GM12873 (cell line): Measurements from ENCODE around the gene FAAP100.

Experiments
- TF ChIP-seq, protein P1 (sequence below): IDR thresholded peaks from 2 replicates; pipeline ENCODE4 v1.5.1; 2012; ENCODE audit warnings: low read depth, mild to moderate bottlenecking, moderate library complexity, low read length, control low read depth; ENCODE audit not compliant: insufficient read depth; ENCODE audit errors: missing control alignments

Gene FAAP100

DNA sequence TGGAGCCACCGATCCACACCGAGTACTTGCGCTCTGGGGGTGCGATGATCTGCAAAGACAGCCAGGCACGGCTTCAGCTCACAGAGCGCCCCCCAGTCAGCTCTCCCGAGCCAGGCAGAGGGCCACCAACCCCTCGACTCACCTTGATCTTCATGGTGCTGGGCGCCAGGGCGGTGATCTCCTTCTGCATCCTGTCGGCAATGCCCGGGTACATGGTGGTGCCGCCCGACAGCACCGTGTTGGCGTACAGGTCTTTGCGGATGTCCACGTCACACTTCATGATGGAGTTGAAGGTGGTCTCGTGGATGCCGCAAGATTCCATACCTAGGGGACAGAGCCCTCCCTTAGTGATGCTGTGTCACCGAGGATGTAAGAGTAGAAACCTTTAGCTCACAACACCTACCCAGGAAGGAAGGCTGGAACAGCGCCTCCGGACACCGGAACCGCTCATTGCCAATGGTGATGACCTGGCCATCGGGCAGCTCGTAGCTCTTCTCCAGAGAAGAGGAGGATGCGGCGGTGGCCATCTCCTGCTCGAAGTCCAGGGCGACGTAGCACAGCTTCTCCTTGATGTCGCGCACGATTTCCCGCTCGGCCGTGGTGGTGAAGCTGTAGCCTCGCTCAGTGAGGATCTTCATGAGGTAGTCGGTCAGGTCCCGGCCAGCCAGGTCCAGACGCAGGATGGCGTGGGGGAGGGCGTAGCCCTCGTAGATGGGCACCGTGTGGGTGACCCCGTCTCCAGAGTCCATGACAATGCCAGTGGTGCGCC, 41.2 kb downstream of the FAAP100 start:
- TF ChIP-seq, protein P1, sequence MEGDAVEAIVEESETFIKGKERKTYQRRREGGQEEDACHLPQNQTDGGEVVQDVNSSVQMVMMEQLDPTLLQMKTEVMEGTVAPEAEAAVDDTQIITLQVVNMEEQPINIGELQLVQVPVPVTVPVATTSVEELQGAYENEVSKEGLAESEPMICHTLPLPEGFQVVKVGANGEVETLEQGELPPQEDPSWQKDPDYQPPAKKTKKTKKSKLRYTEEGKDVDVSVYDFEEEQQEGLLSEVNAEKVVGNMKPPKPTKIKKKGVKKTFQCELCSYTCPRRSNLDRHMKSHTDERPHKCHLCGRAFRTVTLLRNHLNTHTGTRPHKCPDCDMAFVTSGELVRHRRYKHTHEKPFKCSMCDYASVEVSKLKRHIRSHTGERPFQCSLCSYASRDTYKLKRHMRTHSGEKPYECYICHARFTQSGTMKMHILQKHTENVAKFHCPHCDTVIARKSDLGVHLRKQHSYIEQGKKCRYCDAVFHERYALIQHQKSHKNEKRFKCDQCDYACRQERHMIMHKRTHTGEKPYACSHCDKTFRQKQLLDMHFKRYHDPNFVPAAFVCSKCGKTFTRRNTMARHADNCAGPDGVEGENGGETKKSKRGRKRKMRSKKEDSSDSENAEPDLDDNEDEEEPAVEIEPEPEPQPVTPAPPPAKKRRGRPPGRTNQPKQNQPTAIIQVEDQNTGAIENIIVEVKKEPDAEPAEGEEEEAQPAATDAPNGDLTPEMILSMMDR: no peak

DNA sequence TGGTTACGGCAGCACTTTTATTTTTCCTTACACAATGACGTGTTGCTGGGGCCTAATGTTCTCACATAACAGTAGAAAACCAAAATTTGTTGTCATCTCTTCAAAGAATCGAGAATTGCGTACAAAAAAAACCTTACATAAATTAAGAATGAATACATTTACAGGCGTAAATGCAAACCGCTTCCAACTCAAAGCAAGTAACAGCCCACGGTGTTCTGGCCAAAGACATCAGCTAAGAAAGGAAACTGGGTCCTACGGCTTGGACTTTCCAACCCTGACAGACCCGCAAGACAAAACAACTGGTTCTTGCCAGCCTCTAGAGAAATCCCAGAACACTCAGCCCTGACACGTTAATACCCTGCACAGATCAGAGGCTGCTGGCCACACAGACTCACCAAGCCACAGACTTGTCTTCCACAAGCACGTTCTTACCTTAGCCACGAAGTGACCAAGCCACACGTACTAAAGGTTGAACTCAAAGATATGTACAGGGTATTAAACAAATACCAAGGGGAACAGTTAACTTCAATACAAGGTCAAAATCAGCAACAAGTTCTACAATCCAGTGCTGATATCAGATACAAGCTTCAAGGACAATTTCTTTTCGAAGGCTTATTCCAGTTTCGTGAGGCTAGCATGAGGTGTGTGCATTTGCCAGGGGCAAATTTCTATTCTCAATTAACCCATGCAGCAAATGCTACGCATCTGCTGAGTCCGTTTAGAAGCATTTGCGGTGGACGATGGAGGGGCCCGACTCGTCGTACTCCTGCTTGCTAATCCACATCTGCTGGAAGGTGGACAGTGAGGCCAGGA, 42.0 kb downstream of the FAAP100 start:
- TF ChIP-seq, protein P1: no peak

DNA sequence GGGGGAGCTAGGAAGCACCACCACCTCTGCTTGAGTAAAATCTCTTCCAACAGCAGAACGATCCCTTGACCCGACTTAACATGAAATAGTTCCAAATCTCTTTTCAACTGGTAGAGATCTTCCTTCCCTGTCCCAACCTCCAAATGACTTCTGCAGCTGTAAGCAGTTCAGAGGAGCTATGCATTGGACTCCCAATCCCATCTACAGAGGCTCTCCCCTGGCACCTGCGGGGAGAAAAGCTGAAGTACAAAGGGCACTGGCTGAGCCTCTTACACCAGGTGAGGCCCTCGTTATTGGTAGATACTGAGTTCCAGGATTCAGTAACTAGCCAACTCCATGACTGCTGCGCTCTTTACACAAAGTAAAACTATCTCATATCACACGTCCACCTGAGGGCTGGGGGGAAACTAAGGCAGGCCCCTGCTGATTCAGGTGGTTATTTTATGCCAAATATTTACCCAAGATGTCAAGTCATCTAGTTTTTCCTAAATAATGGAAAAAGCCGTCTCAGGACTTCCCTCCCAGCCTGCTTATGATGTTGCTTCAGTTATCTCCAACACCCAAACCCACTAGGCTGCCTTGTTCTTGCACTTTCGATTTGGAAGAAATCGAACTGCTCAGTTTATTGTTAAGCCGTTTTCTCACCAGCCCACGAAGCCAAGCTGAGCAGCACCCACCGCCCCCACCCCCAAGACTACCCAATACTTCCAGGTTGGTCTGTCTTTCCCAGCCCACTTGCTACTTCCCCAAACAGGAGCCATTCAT, 42.8 kb downstream of the FAAP100 start:
- TF ChIP-seq, protein P1: no peak

DNA sequence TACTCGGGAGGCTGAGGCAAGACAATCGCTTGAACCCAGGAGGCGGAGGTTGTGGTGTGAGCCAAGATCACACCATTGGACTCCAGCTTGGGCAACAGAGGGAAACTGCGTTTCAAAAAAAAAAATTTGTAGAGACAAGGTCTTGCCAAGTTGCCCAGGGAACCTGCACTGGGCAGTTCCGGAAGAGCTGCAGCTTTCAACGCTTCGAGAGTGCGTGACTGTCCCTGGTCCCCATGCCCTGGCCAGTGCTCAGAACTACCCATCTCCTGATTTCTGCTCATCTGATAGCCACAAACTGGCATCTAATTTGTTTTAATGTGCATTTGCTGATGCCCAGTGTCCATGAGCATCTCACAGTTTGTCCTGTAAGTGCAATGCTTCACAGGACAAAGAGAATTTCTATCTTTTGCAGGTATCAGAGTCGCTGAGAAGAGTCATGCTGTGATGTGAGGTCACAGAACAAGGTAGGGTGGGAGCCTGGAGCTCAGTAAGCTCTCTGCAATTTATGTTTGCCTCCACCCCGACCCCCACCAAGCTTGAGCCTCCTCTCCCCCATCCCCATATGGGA, 43.4 kb downstream of the FAAP100 start:
- TF ChIP-seq, protein P1: no peak

DNA sequence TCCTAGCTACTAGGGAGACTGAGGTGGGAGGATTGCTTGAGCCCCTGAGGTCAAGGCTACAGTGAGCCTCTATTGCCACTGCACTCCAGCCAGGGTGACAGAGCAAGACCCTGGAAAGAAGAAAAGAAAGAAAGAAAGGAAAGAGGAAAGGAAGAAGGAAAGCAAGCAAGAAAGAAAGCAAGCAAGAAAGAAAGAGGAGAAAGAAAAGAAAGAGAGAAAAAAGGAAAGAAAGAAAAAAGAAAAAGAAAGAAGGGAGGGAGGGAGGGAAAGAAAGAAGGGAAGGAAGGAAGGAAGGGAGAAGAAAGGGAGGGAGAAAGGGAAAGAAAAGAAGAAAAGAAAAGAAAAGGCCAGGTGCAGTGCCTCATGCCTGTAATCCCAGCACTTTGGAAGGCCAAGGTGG, 48.5 kb downstream of the FAAP100 start:
- TF ChIP-seq, protein P1: no peak

DNA sequence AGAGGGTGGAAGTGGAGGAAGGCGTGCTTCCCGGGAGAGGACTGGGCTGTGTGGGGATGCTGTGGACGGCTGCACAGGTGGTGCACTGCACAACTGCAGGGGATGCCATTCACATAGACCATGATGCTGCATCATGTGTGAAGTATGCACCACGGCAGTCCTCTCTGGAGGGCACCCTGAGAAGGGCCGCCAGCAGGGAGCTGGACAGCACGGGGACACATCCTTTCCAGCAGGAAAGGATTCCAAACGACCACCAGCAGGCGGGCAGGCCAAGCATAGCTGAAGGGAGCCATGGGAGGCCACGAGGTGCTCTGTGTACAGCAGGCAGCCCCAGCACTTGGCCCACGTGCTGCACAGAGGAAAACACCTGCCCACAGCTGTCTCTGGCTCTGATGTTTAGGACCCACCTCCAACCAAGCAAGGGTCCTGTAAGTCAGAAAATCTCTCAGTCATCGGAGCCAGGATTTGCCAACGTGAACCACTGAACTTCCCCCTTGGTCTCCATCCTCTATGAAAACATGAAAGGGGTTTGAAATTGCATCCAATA, 49.6 kb downstream of the FAAP100 start:
- TF ChIP-seq, protein P1: no peak
